Neural cell (in vitro differentiated cells): ENCODE data around the gene AFF1. TPM values are rescaled to one million over a fixed set of nuclear protein-coding genes. Genes with fewer than 3 reads are reported as not detected.

Source experiments
- H2AFZ ChIP-seq: fragments of 200-600, 300-800 bp; sonication (generic), shearing (Covaris generic); 2 replicates; pipeline ENCODE4 v1.6.0; 2014; ENCODE audit warnings: low read depth, mild to moderate bottlenecking, antibody characterized with exemption, low read length, moderate library complexity
- H3F3A ChIP-seq: fragments of 200-600 bp; shearing (Covaris generic); 2 replicates; pipeline ENCODE4 v1.6.1; 2016; ENCODE audit warnings: mild to moderate bottlenecking, moderate library complexity, mixed read lengths, antibody characterized with exemption, low read length; ENCODE audit not compliant: insufficient read depth, poor library complexity, severe bottlenecking
- H3K27ac ChIP-seq: fragments of 200-600, 300-800 bp; sonication (generic), shearing (Covaris generic); 2 replicates; pipeline ENCODE4 v1.5.1; 2014; ENCODE audit warnings: mild to moderate bottlenecking, low read length, moderate library complexity
- H3K27me3 ChIP-seq: fragments of 300-800, 200-600 bp; sonication (generic), shearing (Covaris generic); 2 replicates; pipeline ENCODE4 v1.6.0; 2014; ENCODE audit warnings: mild to moderate bottlenecking, low read depth, low read length, moderate library complexity; ENCODE audit not compliant: insufficient read depth
- H3K36me3 ChIP-seq: fragments of 300-800, 200-600 bp; sonication (generic), shearing (Covaris generic); 2 replicates; pipeline ENCODE4 v1.5.1; 2014; ENCODE audit warnings: mild to moderate bottlenecking, antibody characterized with exemption, low read length, moderate library complexity; ENCODE audit not compliant: insufficient read depth
- H3K4me2 ChIP-seq: fragments of 300-800, 200-600 bp; sonication (generic), shearing (Covaris generic); 2 replicates; pipeline ENCODE4 v1.6.0; 2014; ENCODE audit warnings: mild to moderate bottlenecking, low read length
- H3K4me3 ChIP-seq: fragments of 300-800, 200-600 bp; sonication (generic), shearing (Covaris generic); 2 replicates; pipeline ENCODE4 v1.5.1; 2014; ENCODE audit warnings: mild to moderate bottlenecking, low read length, moderate library complexity
- H3K79me2 ChIP-seq: fragments of 200-600 bp; shearing (Covaris generic); replicated peaks from 2 replicates; pipeline ENCODE4 v1.6.0; 2014; ENCODE audit warnings: mild to moderate bottlenecking, low read length, moderate library complexity; ENCODE audit not compliant: insufficient read depth
- H3K9ac ChIP-seq: fragments of 300-800, 200-600 bp; sonication (generic), shearing (Covaris generic); 2 replicates; pipeline ENCODE4 v1.6.1; 2016; ENCODE audit warnings: mild to moderate bottlenecking, low read length, mixed read lengths
- H3K9me2 ChIP-seq: fragments of 200-600 bp; shearing (Covaris generic); 2 replicates; pipeline ENCODE4 v1.6.1; 2016; ENCODE audit warnings: mild to moderate bottlenecking, low read length, mixed read lengths; ENCODE audit not compliant: insufficient read depth
- H3K9me3 ChIP-seq: fragments of 200-600, 300-800 bp; sonication (generic), shearing (Covaris generic); 2 replicates; pipeline ENCODE4 v1.6.1; 2016; ENCODE audit warnings: mild to moderate bottlenecking, mixed run types, low read length, moderate library complexity, mixed read lengths
- H4K20me1 ChIP-seq: fragments of 200-600 bp; shearing (Covaris generic); 2 replicates; pipeline ENCODE4 v1.6.1; 2016; ENCODE audit warnings: mild to moderate bottlenecking, mixed run types; ENCODE audit not compliant: insufficient read depth
- CTCF ChIP-seq: fragments of 450-650 bp; IDR thresholded peaks from 2 replicates; pipeline ENCODE4 v1.5.1; 2014; ENCODE audit warnings: antibody characterized with exemption, mild to moderate bottlenecking, moderate library complexity; ENCODE audit not compliant: poor library complexity, severe bottlenecking
- EP300 ChIP-seq: fragments of 450-650 bp; conservative IDR thresholded peaks from 2 replicates; pipeline ENCODE4 v1.6.1; 2014; ENCODE audit warnings: antibody characterized with exemption, mild to moderate bottlenecking, moderate library complexity; ENCODE audit not compliant: poor library complexity, severe bottlenecking
- EZH2 ChIP-seq: fragments of 200-600, 300-800 bp; shearing (Covaris generic), sonication (generic); IDR thresholded peaks from 2 replicates; pipeline ENCODE4 v1.6.1; 2014; ENCODE audit warnings: antibody characterized with exemption, low read length, borderline replicate concordance, mild to moderate bottlenecking; ENCODE audit not compliant: insufficient read depth, poor library complexity, severe bottlenecking
- MXI1 ChIP-seq: fragments of 450-650 bp; conservative IDR thresholded peaks from 2 replicates; pipeline ENCODE4 v1.6.1; 2014; ENCODE audit warnings: antibody characterized with exemption, mild to moderate bottlenecking; ENCODE audit not compliant: poor library complexity, severe bottlenecking
- POLR2AphosphoS5 ChIP-seq: IDR thresholded peaks from 2 replicates; pipeline ENCODE4 v1.6.1; 2012
- RAD21 ChIP-seq: fragments of 450-650 bp; conservative IDR thresholded peaks from 2 replicates; pipeline ENCODE4 v1.6.1; 2014; ENCODE audit warnings: antibody characterized with exemption, mild to moderate bottlenecking, moderate library complexity
- REST ChIP-seq: IDR thresholded peaks from 2 replicates; pipeline ENCODE4 v1.6.1; 2012; ENCODE audit warnings: borderline replicate concordance
- SMC3 ChIP-seq: fragments of 450-650 bp; conservative IDR thresholded peaks from 2 replicates; pipeline ENCODE4 v1.6.1; 2014; ENCODE audit warnings: antibody characterized with exemption, mild to moderate bottlenecking, moderate library complexity; ENCODE audit not compliant: poor library complexity
- TAF1 ChIP-seq: IDR thresholded peaks from 2 replicates; pipeline ENCODE4 v1.6.1; 2012; ENCODE audit warnings: low read depth
- polyA plus RNA-seq: library from polyadenylated mRNA; depleted of rRNA; stranded (reverse); fragments of >200 nt; gene quantifications from 2 replicates; pipeline ENCODE4 v1.2.3, GENCODE V29; 2014

AFF1 gene
- polyA plus RNA-seq, 1 donor from 2014 or later, result 0.63 TPM

GRCh38 chr4:87055311-87055710, 120.5 kb downstream of the AFF1 start (continued):
- no peak for TF ChIP-seq CTCF

GRCh38 chr4:87056881-87057280, 122.1 kb downstream of the AFF1 start:
- no peak overlapping the region for H3K9ac ChIP-seq
- H3K4me2 ChIP-seq, result no peak overlapping the region
- H3K4me3 ChIP-seq, result no peak overlapping the region
- no peaks in the 10 kb centered on the region for H3K9me2 ChIP-seq
- no peaks in the 10 kb centered on the region for H3F3A ChIP-seq
- no peak for TF ChIP-seq POLR2AphosphoS5
- TF ChIP-seq RAD21, result no peak
- TF ChIP-seq EZH2, result no peak
- TF ChIP-seq SMC3, result no peak
- TF ChIP-seq REST, result no peak
- no peak for TF ChIP-seq TAF1
- no peak for TF ChIP-seq CTCF
- no peak for TF ChIP-seq EP300
- TF ChIP-seq MXI1, result no peak
- H3K79me2 ChIP-seq, result peaks cover 3% of the 10 kb centered on the region
- H3K36me3 ChIP-seq, result no peaks in the 10 kb centered on the region
- no peaks in the 10 kb centered on the region for H3K27me3 ChIP-seq
- H3K27ac ChIP-seq, result no peak overlapping the region
- H4K20me1 ChIP-seq, result no peaks in the 10 kb centered on the region
- no peak overlapping the region for H2AFZ ChIP-seq
- H3K9me3 ChIP-seq, result no peaks in the 10 kb centered on the region

GRCh38 chr4:87057835-87058355, 123.1 kb downstream of the AFF1 start:
- H3K27me3 ChIP-seq, result no peaks in the 10 kb centered on the region
- H3K36me3 ChIP-seq, result no peaks in the 10 kb centered on the region
- TF ChIP-seq TAF1 (no peak), CTCF (no peak), REST (no peak), EP300 (no peak), MXI1 (no peak), SMC3 (no peak), EZH2 (no peak), POLR2AphosphoS5 (no peak), RAD21 (no peak)

More at GRCh38 chr4:87057835-87058355, 123.1 kb downstream of the AFF1 start:
- Histone ChIP-seq H3K79me2 (peaks cover 1% of the 10 kb centered on the region), H4K20me1 (no peaks in the 10 kb centered on the region), H3K4me3 (no peak overlapping the region), H3K9ac (no peak overlapping the region), H3K27ac (no peak overlapping the region), H3K4me2 (no peak overlapping the region), H3K9me2 (no peaks in the 10 kb centered on the region), H2AFZ (no peak overlapping the region), H3K9me3 (no peaks in the 10 kb centered on the region), H3F3A (no peaks in the 10 kb centered on the region)
